Ectodermal cell (in vitro differentiated cells): ENCODE data around the gene KIAA1328.

Experiments used
- H3K27ac ChIP-seq: 2 replicates; pipeline ENCODE4 v1.7.0; 2013; ENCODE audit warnings: mild to moderate bottlenecking, low read depth, low read length; ENCODE audit not compliant: insufficient read depth, poor library complexity, severe bottlenecking
- H3K27me3 ChIP-seq: 2 replicates; pipeline ENCODE4 v1.7.0; 2013; ENCODE audit warnings: mild to moderate bottlenecking, low read length; ENCODE audit not compliant: insufficient read depth, control insufficient read depth, poor library complexity, severe bottlenecking
- H3K36me3 ChIP-seq: one replicate; pipeline ENCODE4 v1.7.0; 2013; ENCODE audit warnings: low read length; ENCODE audit not compliant: control insufficient read depth, insufficient read depth
- H3K4me1 ChIP-seq: one replicate; pipeline ENCODE4 v1.7.0; 2013; ENCODE audit warnings: low read length; ENCODE audit not compliant: control insufficient read depth, insufficient read depth
- H3K4me3 ChIP-seq: 2 replicates; pipeline ENCODE4 v1.7.0; 2013; ENCODE audit warnings: low read depth, low read length, control low read depth; ENCODE audit not compliant: insufficient read depth
- H3K9me3 ChIP-seq: 2 replicates; pipeline ENCODE4 v1.7.0; 2013; ENCODE audit warnings: mild to moderate bottlenecking, low read length, moderate library complexity; ENCODE audit not compliant: control insufficient read depth
- WGBS, 2 experiments: methylation state at CpG; one replicate each; pipeline ENCODE4 v1.1.7; 2013; ENCODE audit warnings: missing lambda C conversion rate in 2 of 2; 5-methylcytosine and 5-hydroxymethylcytosine counted together

KIAA1328 gene

GRCh38 chr18:37064187-37064586, 235.3 kb downstream of the KIAA1328 start:
- Histone ChIP-seq H3K36me3 (no peaks in the 10 kb centered on the region), H3K4me3 (no peak overlapping the region), H3K4me1 (no peaks in the 10 kb centered on the region), H3K9me3 (no peaks in the 10 kb centered on the region), H3K27me3 (no peaks in the 10 kb centered on the region), H3K27ac (no peak overlapping the region)
- WGBS, 2 experiments, result 94 to 98% methylated on average over 2 of the region's 3 CpGs

- no CpG with 5 or more reads among the region's 1 CpG for WGBS, 2 experiments
- no peaks in the 10 kb centered on the region for H3K36me3 ChIP-seq
- no peaks in the 10 kb centered on the region for H3K27me3 ChIP-seq
Observed at GRCh38 chr18:37065254-37065653, 236.3 kb downstream of the KIAA1328 start.

GRCh38 chr18:37084912-37085311, 256.0 kb downstream of the KIAA1328 start:
- 79 to 82% methylated on average over 6 of the region's 6 CpGs for WGBS, 2 experiments

More at GRCh38 chr18:37065254-37065653, 236.3 kb downstream of the KIAA1328 start:
- Histone ChIP-seq H3K4me1 (no peaks in the 10 kb centered on the region), H3K27ac (no peak overlapping the region), H3K9me3 (no peaks in the 10 kb centered on the region), H3K4me3 (no peak overlapping the region)

GRCh38 chr18:37085362-37085761, 256.4 kb downstream of the KIAA1328 start:
- Histone ChIP-seq H3K27ac (no peak overlapping the region), H3K27me3 (no peaks in the 10 kb centered on the region), H3K4me1 (no peaks in the 10 kb centered on the region), H3K36me3 (no peaks in the 10 kb centered on the region), H3K4me3 (no peak overlapping the region), H3K9me3 (no peaks in the 10 kb centered on the region)
- 74 to 75% methylated on average over 1 to 2 of the region's 2 CpGs for WGBS, 2 experiments

More at GRCh38 chr18:37084912-37085311, 256.0 kb downstream of the KIAA1328 start:
- Histone ChIP-seq H3K4me1 (no peaks in the 10 kb centered on the region), H3K4me3 (no peak overlapping the region), H3K27ac (no peak overlapping the region), H3K9me3 (no peaks in the 10 kb centered on the region), H3K36me3 (no peaks in the 10 kb centered on the region), H3K27me3 (no peaks in the 10 kb centered on the region)

GRCh38 chr18:37107748-37108522, 279.0 kb downstream of the KIAA1328 start:
- no peaks in the 10 kb centered on the region for H3K4me1 ChIP-seq
- WGBS, 2 experiments, result 96 to 98% methylated on average over 4 of the region's 5 CpGs

GRCh38 chr18:37122877-37123276, 293.9 kb downstream of the KIAA1328 start:
- no peak overlapping the region for H3K27ac ChIP-seq
- no peaks in the 10 kb centered on the region for H3K9me3 ChIP-seq
- no peaks in the 10 kb centered on the region for H3K4me1 ChIP-seq
- H3K27me3 ChIP-seq, result no peaks in the 10 kb centered on the region
- no peak overlapping the region for H3K4me3 ChIP-seq
- H3K36me3 ChIP-seq, result no peaks in the 10 kb centered on the region

More at GRCh38 chr18:37107748-37108522, 279.0 kb downstream of the KIAA1328 start:
- no peak overlapping the region for H3K27ac ChIP-seq
- no peaks in the 10 kb centered on the region for H3K9me3 ChIP-seq
- H3K4me3 ChIP-seq, result no peak overlapping the region
- H3K36me3 ChIP-seq, result no peaks in the 10 kb centered on the region
- no peaks in the 10 kb centered on the region for H3K27me3 ChIP-seq

- Histone ChIP-seq H3K4me3 (no peak overlapping the region), H3K27me3 (no peaks in the 10 kb centered on the region), H3K4me1 (no peaks in the 10 kb centered on the region), H3K27ac (no peak overlapping the region), H3K9me3 (no peaks in the 10 kb centered on the region), H3K36me3 (no peaks in the 10 kb centered on the region)
- 73 to 77% methylated on average over 2 of the region's 2 CpGs for WGBS, 2 experiments
Observed at GRCh38 chr18:37124516-37124915, 295.6 kb downstream of the KIAA1328 start.

GRCh38 chr18:37135177-37135576, 306.2 kb downstream of the KIAA1328 start:
- H3K27ac ChIP-seq, result no peak overlapping the region
- H3K9me3 ChIP-seq, result no peaks in the 10 kb centered on the region
- no peak overlapping the region for H3K4me3 ChIP-seq
- H3K4me1 ChIP-seq, result no peaks in the 10 kb centered on the region
- 91 to 98% methylated on average over 4 of the region's 4 CpGs for WGBS, 2 experiments
- H3K27me3 ChIP-seq, result no peaks in the 10 kb centered on the region
- H3K36me3 ChIP-seq, result no peaks in the 10 kb centered on the region

- H3K36me3 ChIP-seq, result no peaks in the 10 kb centered on the region
- H3K4me1 ChIP-seq, result no peaks in the 10 kb centered on the region
- WGBS, 2 experiments, result 91 to 98% methylated on average over 2 to 3 of the region's 3 CpGs
- no peak overlapping the region for H3K4me3 ChIP-seq
- H3K27me3 ChIP-seq, result no peaks in the 10 kb centered on the region
- no peak overlapping the region for H3K27ac ChIP-seq
- H3K9me3 ChIP-seq, result no peaks in the 10 kb centered on the region
Observed at GRCh38 chr18:37138456-37138855, 309.5 kb downstream of the KIAA1328 start.

- Histone ChIP-seq H3K27ac (no peak overlapping the region), H3K9me3 (no peaks in the 10 kb centered on the region)
- 83 to 100% methylated on average over 1 of the region's 1 CpG for WGBS, 2 experiments
Observed at GRCh38 chr18:37139876-37140275, 310.9 kb downstream of the KIAA1328 start.

More at GRCh38 chr18:37139876-37140275, 310.9 kb downstream of the KIAA1328 start:
- no peaks in the 10 kb centered on the region for H3K36me3 ChIP-seq
- no peaks in the 10 kb centered on the region for H3K27me3 ChIP-seq
- no peak overlapping the region for H3K4me3 ChIP-seq
- H3K4me1 ChIP-seq, result no peaks in the 10 kb centered on the region
